ENCODE results near the gene AAK1. TPM values are rescaled to one million over a fixed set of nuclear protein-coding genes. Genes with fewer than 3 reads are reported as not detected.

Gene AAK1
- polyA plus RNA-seq (2013, experiment 1 of 2), result 17.3 TPM
- 16.5 TPM for polyA plus RNA-seq (2013, experiment 2 of 2)

DNA sequence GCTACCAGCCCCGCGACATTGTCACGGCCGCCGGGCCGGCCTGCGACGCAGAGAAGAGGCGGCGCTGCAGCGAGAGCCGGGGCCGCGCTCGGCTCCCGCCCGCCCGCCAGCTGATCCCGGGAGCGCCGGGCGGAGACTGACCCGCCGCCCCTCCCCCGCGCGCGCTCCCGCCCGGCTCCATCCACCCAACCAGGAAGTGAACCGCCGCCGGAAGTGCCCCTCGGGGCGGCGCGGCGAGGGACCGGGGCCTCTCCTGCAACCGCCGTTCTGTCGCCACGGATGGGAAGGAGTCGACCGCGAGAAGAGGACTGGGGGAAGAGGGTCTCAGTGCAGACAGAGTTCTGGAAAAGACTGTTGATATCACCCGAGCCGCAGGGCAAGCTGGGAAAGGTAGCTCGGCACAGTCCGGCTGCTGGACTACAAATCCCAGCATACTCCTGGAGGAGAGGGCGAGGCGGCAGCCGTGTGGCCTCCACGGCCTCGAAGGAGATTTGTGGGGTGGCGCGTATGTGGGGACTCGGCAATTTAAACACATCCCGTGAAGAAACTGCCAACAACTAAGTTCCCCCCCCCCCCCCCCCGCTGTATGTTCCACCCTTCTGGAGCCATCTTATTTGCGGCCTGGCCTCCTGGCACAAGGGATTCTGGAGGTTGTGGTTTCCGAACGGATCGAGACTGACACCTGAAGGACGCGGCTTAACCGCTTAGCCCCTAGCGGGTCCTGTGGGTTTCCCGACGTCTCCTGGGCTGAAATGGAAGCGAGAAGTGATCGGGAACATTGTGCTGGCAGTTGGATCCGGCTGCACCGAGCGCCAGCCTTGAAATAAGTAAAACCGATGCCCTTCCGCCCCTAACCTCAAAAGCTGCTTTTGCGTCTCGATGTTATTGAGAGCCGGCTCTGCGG, at the start of gene AAK1:
Gene AAK1, minus strand, starts transcription at position 138 of the 904 bp plus-strand sequence. CDS start 699 bp downstream, outside the sequence.
- Histone ChIP-seq H3K36me3 (ENCODE audit: insufficient read depth, low read length) (no peaks in the 10 kb centered on the region), H3K9ac (ENCODE audit: low read depth, low read length) (peak within 1 kb of the TSS; percentile 95), H3K9me3 (ENCODE audit: insufficient read depth, low read depth, low read length) (no peaks in the 10 kb centered on the region), H3K4me3 (ENCODE audit: low read length) (peak within 1 kb of the TSS; percentile 100), H3K27me3 (ENCODE audit: insufficient read depth, low read length) (peaks cover 10% of the 10 kb centered on the region; the same call in 1 of the 2 replicates), H3K4me1 (ENCODE audit: insufficient read depth, low read length) (peaks cover 28% of the 10 kb centered on the region), H3K27ac (ENCODE audit: low read depth, low read length) (peak within 1 kb of the TSS; percentile 96)
- WGBS, result under 1% methylated on average over 77 of the region's 81 CpGs

- Histone ChIP-seq H3K9me3 (ENCODE audit: insufficient read depth, low read depth, low read length) (no peaks in the 10 kb centered on the region), H3K27ac (ENCODE audit: low read depth, low read length) (no peak overlapping the region), H3K4me3 (ENCODE audit: low read length) (no peak overlapping the region), H3K36me3 (ENCODE audit: insufficient read depth, low read length) (no peaks in the 10 kb centered on the region), H3K9ac (ENCODE audit: low read depth, low read length) (no peak overlapping the region), H3K4me1 (ENCODE audit: insufficient read depth, low read length) (no peaks in the 10 kb centered on the region), H3K27me3 (ENCODE audit: insufficient read depth, low read length) (no peaks in the 10 kb centered on the region; the same call in 1 of the 2 replicates)
- no CpG with 5 or more reads among the region's 2 CpGs for WGBS
Observed at GRCh38 chr2:69692424-69692823, 48.9 kb upstream of the AAK1 start.

GRCh38 chr2:69689969-69690368, 46.4 kb upstream of the AAK1 start:
- no peaks in the 10 kb centered on the region; the same call in 1 of the 2 replicates for H3K27me3 ChIP-seq (ENCODE audit: insufficient read depth, low read length)
- no peak overlapping the region for H3K9ac ChIP-seq (ENCODE audit: low read depth, low read length)
- H3K27ac ChIP-seq (ENCODE audit: low read depth, low read length), result no peak overlapping the region
- H3K36me3 ChIP-seq (ENCODE audit: insufficient read depth, low read length), result no peaks in the 10 kb centered on the region
- H3K9me3 ChIP-seq (ENCODE audit: insufficient read depth, low read depth, low read length), result no peaks in the 10 kb centered on the region
- WGBS, result 98% methylated on average over 2 of the region's 2 CpGs
- H3K4me3 ChIP-seq (ENCODE audit: low read length), result no peak overlapping the region
- no peaks in the 10 kb centered on the region for H3K4me1 ChIP-seq (ENCODE audit: insufficient read depth, low read length)

DNA sequence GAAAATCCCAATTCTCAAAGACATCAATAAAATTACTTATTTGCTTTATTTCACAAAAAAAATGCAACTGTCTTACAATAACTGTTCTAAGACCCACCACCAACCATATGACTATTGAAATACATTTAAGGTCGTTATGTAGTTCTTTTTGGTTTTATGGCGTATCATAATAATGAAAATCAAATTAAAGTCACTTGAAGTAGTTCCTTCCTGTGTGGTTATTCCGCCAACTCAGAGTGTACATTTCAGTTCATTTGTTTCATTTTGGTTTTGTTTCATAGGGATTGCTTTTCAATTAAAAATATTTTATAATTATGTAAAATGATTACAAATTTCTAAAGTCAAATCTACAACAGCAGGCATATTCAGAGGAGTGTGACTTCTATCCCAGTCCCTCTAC, 45.9 kb upstream of the AAK1 start:
- no peaks in the 10 kb centered on the region for H3K36me3 ChIP-seq (ENCODE audit: insufficient read depth, low read length)
- H3K9me3 ChIP-seq (ENCODE audit: insufficient read depth, low read depth, low read length), result no peaks in the 10 kb centered on the region
- no peak overlapping the region for H3K27ac ChIP-seq (ENCODE audit: low read depth, low read length)
- no peaks in the 10 kb centered on the region; the same call in 1 of the 2 replicates for H3K27me3 ChIP-seq (ENCODE audit: insufficient read depth, low read length)
- 94% methylated on average over 2 of the region's 3 CpGs for WGBS
- no peaks in the 10 kb centered on the region for H3K4me1 ChIP-seq (ENCODE audit: insufficient read depth, low read length)
- H3K4me3 ChIP-seq (ENCODE audit: low read length), result no peak overlapping the region
- H3K9ac ChIP-seq (ENCODE audit: low read depth, low read length), result no peak overlapping the region

GRCh38 chr2:69687971-69688611, 44.6 kb upstream of the AAK1 start:
- Histone ChIP-seq H3K9ac (ENCODE audit: low read depth, low read length) (no peak overlapping the region), H3K36me3 (ENCODE audit: insufficient read depth, low read length) (no peaks in the 10 kb centered on the region), H3K27me3 (ENCODE audit: insufficient read depth, low read length) (no peaks in the 10 kb centered on the region; the same call in 1 of the 2 replicates), H3K27ac (ENCODE audit: low read depth, low read length) (no peak overlapping the region), H3K4me1 (ENCODE audit: insufficient read depth, low read length) (peaks cover 6% of the 10 kb centered on the region; the same call in 1 of the 2 replicates), H3K4me3 (ENCODE audit: low read length) (no peak overlapping the region), H3K9me3 (ENCODE audit: insufficient read depth, low read depth, low read length) (no peaks in the 10 kb centered on the region)
- WGBS, result 91% methylated on average over 5 of the region's 7 CpGs

GRCh38 chr2:69686813-69687212, 43.3 kb upstream of the AAK1 start:
- H3K4me1 ChIP-seq (ENCODE audit: insufficient read depth, low read length), result peaks cover 12% of the 10 kb centered on the region; the same call in 1 of the 2 replicates
- H3K9me3 ChIP-seq (ENCODE audit: insufficient read depth, low read depth, low read length), result no peaks in the 10 kb centered on the region
- H3K9ac ChIP-seq (ENCODE audit: low read depth, low read length), result no peak overlapping the region
- no peak overlapping the region for H3K4me3 ChIP-seq (ENCODE audit: low read length)
- H3K36me3 ChIP-seq (ENCODE audit: insufficient read depth, low read length), result no peaks in the 10 kb centered on the region
- no peaks in the 10 kb centered on the region; the same call in 1 of the 2 replicates for H3K27me3 ChIP-seq (ENCODE audit: insufficient read depth, low read length)
- 94% methylated on average over 5 of the region's 5 CpGs for WGBS
- H3K27ac ChIP-seq (ENCODE audit: low read depth, low read length), result no peak overlapping the region

DNA sequence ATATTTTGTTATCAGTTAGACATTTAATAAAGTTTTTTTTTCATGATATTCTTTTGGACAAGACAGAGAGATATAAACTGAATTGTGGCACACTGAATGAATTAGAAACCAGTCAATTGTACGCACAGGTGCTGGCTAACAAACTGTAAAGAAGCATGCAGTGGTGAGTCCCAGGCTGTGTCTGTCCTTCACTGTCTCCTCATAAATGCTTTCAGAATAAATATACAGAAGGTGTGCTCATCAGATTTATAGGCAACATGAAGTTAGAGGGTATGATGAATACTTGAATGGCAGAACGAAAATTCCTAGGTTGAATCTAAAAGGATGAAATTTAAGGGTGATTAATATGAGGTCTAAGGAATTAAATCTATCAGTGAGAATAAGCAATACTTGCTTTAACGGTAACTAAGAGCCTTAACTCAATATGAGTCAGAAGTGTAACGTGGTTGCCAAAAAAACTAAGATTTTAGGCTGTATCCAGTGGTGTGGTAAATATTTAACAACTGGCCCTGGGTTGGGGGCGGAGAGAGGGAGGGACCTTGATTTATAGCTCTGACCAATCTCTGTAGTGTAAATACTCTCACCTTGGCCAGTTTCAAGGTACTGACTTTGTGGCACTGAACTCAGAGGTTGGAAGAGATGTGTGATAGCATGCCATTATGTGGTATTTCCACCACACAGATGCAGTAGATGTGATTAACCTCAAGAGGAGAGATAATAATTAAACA, 41.9 kb upstream of the AAK1 start:
- Histone ChIP-seq H3K27ac (ENCODE audit: low read depth, low read length) (no peak overlapping the region), H3K36me3 (ENCODE audit: insufficient read depth, low read length) (no peaks in the 10 kb centered on the region), H3K9ac (ENCODE audit: low read depth, low read length) (no peak overlapping the region), H3K9me3 (ENCODE audit: insufficient read depth, low read depth, low read length) (no peaks in the 10 kb centered on the region), H3K4me1 (ENCODE audit: insufficient read depth, low read length) (peaks cover 12% of the 10 kb centered on the region; the same call in 1 of the 2 replicates), H3K27me3 (ENCODE audit: insufficient read depth, low read length) (no peaks in the 10 kb centered on the region; the same call in 1 of the 2 replicates), H3K4me3 (ENCODE audit: low read length) (no peak overlapping the region)
- 91% methylated on average over 5 of the region's 5 CpGs for WGBS

DNA sequence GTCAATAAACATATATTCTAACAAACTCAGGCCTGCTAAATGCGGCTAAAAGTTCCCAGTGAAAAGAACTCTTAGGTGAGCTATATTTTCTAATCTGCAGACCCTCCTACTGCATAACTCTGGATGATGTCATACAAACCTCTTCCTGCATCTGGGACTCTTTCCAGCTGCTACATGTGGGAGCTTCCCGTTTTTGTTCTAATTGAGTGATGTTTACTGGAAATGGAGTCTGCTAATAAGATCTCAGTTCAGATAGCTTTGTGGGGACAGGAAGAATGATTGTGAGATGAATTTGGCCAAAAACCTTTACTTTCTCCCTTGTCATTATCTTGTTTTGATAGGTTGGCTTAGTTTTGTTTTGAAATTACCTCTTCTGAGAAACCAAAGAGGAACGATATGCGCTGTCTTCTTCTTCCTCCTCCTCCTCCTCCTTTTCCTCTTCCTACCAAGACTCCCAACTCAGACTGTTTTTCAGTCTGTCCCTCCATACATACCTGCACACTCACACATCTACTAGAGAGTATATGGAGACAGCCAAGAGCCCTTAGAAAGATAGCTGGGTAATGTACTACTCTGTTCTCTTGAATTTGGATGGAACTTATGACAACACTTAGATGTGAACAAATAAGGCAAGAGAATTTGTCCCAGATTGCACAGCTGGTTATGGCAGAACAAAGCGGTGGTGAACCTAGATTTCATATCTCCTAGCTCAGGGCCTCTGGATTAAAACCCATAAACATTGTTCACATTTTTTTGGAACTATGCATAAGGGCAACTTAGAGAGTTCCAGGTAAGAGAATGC, 39.8 kb upstream of the AAK1 start:
- Histone ChIP-seq H3K36me3 (ENCODE audit: insufficient read depth, low read length) (no peaks in the 10 kb centered on the region), H3K4me3 (ENCODE audit: low read length) (no peak overlapping the region), H3K4me1 (ENCODE audit: insufficient read depth, low read length) (peaks cover 12% of the 10 kb centered on the region; the same call in 1 of the 2 replicates), H3K27ac (ENCODE audit: low read depth, low read length) (no peak overlapping the region), H3K9ac (ENCODE audit: low read depth, low read length) (no peak overlapping the region), H3K27me3 (ENCODE audit: insufficient read depth, low read length) (no peaks in the 10 kb centered on the region), H3K9me3 (ENCODE audit: insufficient read depth, low read depth, low read length) (no peaks in the 10 kb centered on the region)
- WGBS, result 81% methylated on average over 5 of the region's 5 CpGs

GRCh38 chr2:69682525-69682924, 39.0 kb upstream of the AAK1 start:
- WGBS, result 100% methylated on average over 1 of the region's 1 CpG
- H3K4me1 ChIP-seq (ENCODE audit: insufficient read depth, low read length), result peaks cover 12% of the 10 kb centered on the region; the same call in 1 of the 2 replicates

DNA sequence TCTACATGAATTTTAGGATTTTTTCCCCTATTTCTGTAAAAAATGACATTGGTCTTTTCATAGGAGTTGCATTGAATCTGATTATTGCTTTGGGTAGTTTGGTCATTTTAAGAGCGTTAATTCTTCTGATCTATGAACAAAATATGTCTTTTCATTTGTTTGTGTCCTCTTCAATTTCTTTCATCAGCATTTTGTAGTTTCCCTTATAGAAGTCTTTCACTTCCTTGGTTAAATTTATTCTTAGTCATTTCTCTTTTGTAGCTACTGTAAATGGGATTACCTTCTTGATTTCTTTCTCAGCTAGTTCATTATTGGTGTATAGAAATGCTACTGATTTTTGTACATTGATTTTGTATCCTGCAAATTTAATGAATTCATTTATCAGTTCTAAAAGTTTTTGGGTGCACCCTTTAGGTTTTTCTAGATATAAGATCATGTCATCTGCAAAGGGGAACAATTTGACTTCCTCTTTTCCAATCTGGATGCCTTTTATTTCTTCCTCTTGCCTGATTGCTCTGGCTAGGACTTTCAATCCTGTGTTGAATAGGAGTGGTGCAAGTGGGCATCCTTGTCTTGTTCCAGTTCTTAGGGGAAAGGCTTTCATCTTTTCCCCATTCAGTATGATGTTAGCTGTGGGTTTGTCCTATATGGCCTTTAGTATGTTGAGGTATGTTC, 36.6 kb upstream of the AAK1 start:
- no CpG with 5 or more reads among the region's 1 CpG for WGBS
- Histone ChIP-seq H3K36me3 (ENCODE audit: insufficient read depth, low read length) (no peaks in the 10 kb centered on the region), H3K9ac (ENCODE audit: low read depth, low read length) (no peak overlapping the region), H3K27ac (ENCODE audit: low read depth, low read length) (no peak overlapping the region), H3K4me3 (ENCODE audit: low read length) (no peak overlapping the region), H3K9me3 (ENCODE audit: insufficient read depth, low read depth, low read length) (no peaks in the 10 kb centered on the region), H3K4me1 (ENCODE audit: insufficient read depth, low read length) (peaks cover 14% of the 10 kb centered on the region; the same call in 1 of the 2 replicates), H3K27me3 (ENCODE audit: insufficient read depth, low read length) (no peaks in the 10 kb centered on the region)

More at GRCh38 chr2:69682525-69682924, 39.0 kb upstream of the AAK1 start:
- Histone ChIP-seq H3K9me3 (ENCODE audit: insufficient read depth, low read depth, low read length) (no peaks in the 10 kb centered on the region), H3K27me3 (ENCODE audit: insufficient read depth, low read length) (no peaks in the 10 kb centered on the region), H3K4me3 (ENCODE audit: low read length) (no peak overlapping the region), H3K9ac (ENCODE audit: low read depth, low read length) (no peak overlapping the region), H3K27ac (ENCODE audit: low read depth, low read length) (no peak overlapping the region), H3K36me3 (ENCODE audit: insufficient read depth, low read length) (no peaks in the 10 kb centered on the region)

All from HUES64 (cell line).